ENCODE data around the gene CCDC178.

DNA sequence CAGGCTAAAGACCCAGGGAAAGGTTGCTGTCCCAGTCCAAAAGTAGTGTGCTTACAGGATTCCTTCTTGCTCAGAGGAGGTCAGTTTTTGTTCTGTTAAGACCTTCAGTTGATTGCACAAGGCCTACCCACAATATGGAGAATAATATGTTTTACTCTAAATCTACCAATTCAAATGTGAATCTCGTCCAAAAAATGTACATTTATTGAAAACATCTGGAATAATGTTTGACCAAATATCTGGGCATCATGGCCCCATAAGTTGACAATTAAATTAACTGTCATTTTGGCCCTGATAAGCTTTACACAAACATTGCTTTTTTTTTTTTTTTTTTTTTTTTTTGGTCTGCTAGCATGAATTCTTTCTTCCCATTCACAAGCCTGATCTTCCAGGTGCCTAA is 109.8 kb downstream of the CCDC178 start:
- TF ChIP-seq, protein P1, sequence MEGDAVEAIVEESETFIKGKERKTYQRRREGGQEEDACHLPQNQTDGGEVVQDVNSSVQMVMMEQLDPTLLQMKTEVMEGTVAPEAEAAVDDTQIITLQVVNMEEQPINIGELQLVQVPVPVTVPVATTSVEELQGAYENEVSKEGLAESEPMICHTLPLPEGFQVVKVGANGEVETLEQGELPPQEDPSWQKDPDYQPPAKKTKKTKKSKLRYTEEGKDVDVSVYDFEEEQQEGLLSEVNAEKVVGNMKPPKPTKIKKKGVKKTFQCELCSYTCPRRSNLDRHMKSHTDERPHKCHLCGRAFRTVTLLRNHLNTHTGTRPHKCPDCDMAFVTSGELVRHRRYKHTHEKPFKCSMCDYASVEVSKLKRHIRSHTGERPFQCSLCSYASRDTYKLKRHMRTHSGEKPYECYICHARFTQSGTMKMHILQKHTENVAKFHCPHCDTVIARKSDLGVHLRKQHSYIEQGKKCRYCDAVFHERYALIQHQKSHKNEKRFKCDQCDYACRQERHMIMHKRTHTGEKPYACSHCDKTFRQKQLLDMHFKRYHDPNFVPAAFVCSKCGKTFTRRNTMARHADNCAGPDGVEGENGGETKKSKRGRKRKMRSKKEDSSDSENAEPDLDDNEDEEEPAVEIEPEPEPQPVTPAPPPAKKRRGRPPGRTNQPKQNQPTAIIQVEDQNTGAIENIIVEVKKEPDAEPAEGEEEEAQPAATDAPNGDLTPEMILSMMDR (IDR thresholded peaks at IDR 0.05), result no peak
- TF ChIP-seq POLR2A (IDR thresholded peaks at IDR 0.05), result no peak

All from lower leg skin (tissue), 3 donors.